NB4 (cell line): ENCODE measurements around the gene TCF12.

Experiments used
- MYC ChIP-seq: IDR thresholded peaks from 2 replicates; pipeline ENCODE4 v1.6.1; 2011; ENCODE audit warnings: low read depth, low read length
- POLR2A ChIP-seq: IDR thresholded peaks from 2 replicates; pipeline ENCODE4 v1.6.1; 2011; ENCODE audit warnings: mild to moderate bottlenecking; ENCODE audit not compliant: insufficient read length; ENCODE audit errors: extremely low read depth
- TF ChIP-seq, protein P1 (sequence below): IDR thresholded peaks from one replicate; pipeline ENCODE4 v1.5.1; 2012; ENCODE audit warnings: low read depth, low read length

DNA sequence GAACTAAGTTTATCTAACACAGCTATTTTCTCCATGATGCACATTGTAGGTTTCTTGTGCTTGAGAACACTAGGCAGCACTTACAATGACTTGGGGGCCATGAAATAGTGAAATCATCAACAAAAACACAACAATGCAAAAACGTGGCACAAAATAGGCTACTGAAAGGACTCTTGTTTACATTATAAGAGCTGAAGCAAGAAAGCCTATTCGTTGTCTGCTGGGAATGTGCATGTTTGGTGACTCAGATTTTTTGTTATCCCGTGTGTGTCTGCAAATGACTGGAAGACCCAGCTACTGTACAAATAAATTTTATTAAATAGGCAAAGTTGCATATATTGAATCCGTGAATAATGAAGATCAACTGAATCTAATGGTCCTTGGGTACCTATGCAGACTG lies 85.0 kb downstream of the TCF12 start:
- TF ChIP-seq, protein P1, sequence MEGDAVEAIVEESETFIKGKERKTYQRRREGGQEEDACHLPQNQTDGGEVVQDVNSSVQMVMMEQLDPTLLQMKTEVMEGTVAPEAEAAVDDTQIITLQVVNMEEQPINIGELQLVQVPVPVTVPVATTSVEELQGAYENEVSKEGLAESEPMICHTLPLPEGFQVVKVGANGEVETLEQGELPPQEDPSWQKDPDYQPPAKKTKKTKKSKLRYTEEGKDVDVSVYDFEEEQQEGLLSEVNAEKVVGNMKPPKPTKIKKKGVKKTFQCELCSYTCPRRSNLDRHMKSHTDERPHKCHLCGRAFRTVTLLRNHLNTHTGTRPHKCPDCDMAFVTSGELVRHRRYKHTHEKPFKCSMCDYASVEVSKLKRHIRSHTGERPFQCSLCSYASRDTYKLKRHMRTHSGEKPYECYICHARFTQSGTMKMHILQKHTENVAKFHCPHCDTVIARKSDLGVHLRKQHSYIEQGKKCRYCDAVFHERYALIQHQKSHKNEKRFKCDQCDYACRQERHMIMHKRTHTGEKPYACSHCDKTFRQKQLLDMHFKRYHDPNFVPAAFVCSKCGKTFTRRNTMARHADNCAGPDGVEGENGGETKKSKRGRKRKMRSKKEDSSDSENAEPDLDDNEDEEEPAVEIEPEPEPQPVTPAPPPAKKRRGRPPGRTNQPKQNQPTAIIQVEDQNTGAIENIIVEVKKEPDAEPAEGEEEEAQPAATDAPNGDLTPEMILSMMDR, result no peak
- TF ChIP-seq POLR2A (no peak), MYC (no peak)
